Fibroblast of lung (primary cell): ENCODE measurements around the gene USP37. TPM values are rescaled to one million over a fixed set of nuclear protein-coding genes. Genes with fewer than 3 reads are reported as not detected.

Experiments used
- DNase-seq, 2 donors: peaks; one replicate each; pipeline versions ENCODE4 v3.0.0 to v3.0.0-alpha.2; 2010; ENCODE audit warnings: low read depth in 2 of 2
- H2AFZ ChIP-seq: 2 replicates; pipeline ENCODE4 v1.5.1; 2012; ENCODE audit warnings: low read length, control low read depth, inconsistent platforms
- H3K27ac ChIP-seq: 2 replicates; pipeline ENCODE4 v1.5.1; 2011; ENCODE audit warnings: low read length, control low read depth; ENCODE audit not compliant: insufficient read depth
- H3K27me3 ChIP-seq: 2 replicates; pipeline ENCODE4 v1.5.1; 2011; ENCODE audit warnings: mild to moderate bottlenecking, low read length; ENCODE audit not compliant: control insufficient read depth, insufficient read depth
- H3K36me3 ChIP-seq: 2 replicates; pipeline ENCODE4 v1.5.1; 2011; ENCODE audit warnings: low read length; ENCODE audit not compliant: control insufficient read depth, insufficient read depth
- H3K4me1 ChIP-seq: 2 replicates; pipeline ENCODE4 v1.5.1; 2011; ENCODE audit warnings: low read length; ENCODE audit not compliant: control insufficient read depth, insufficient read depth; ENCODE audit errors: extremely low read depth
- H3K4me2 ChIP-seq: 2 replicates; pipeline ENCODE4 v1.5.1; 2011; ENCODE audit warnings: low read length, control low read depth; ENCODE audit not compliant: insufficient read depth; ENCODE audit errors: extremely low read depth
- H3K4me3 ChIP-seq, 4 experiments: fragments of 200-600 bp in 1 of 4; sonication (generic) in 1 of 4; replicated peaks in 1 of 4; 2 replicates each; pipeline ENCODE4 v1.5.1; 2011 to 2016; ENCODE audit warnings: low read length in 4 of 4, low read depth in 3 of 4, mild to moderate bottlenecking in 3 of 4, control low read depth in 2 of 4, inconsistent platforms in 1 of 4, mixed read lengths in 1 of 4; ENCODE audit not compliant: insufficient read depth in 1 of 4; ENCODE audit errors: control extremely low read depth in 1 of 4
- H3K79me2 ChIP-seq: 2 replicates; pipeline ENCODE4 v1.5.1; 2012; ENCODE audit warnings: mild to moderate bottlenecking, low read length, inconsistent platforms; ENCODE audit not compliant: control insufficient read depth, insufficient read depth
- H3K9ac ChIP-seq: 2 replicates; pipeline ENCODE4 v1.5.1; 2011; ENCODE audit warnings: mild to moderate bottlenecking, low read length, control low read depth; ENCODE audit not compliant: insufficient read depth
- H3K9me3 ChIP-seq: 2 replicates; pipeline ENCODE4 v1.5.1; 2012; ENCODE audit warnings: low read depth, low read length; ENCODE audit not compliant: control insufficient read depth, insufficient read depth
- H4K20me1 ChIP-seq: 2 replicates; pipeline ENCODE4 v1.5.1; 2011; ENCODE audit warnings: low read length; ENCODE audit not compliant: control insufficient read depth, insufficient read depth; ENCODE audit errors: extremely low read depth
- CTCF ChIP-seq, 2 donors: IDR thresholded peaks in 1 of 2; conservative IDR thresholded peaks in 1 of 2; 1 replicate in 1 of 2; 2 replicates in 1 of 2; pipeline ENCODE4 v1.5.1; 2011 to 2012; ENCODE audit warnings: low read length in 2 of 2, control low read depth in 1 of 2, inconsistent platforms in 1 of 2, low read depth in 1 of 2, mild to moderate bottlenecking in 1 of 2
- EZH2 ChIP-seq: IDR thresholded peaks from 2 replicates; pipeline ENCODE4 v1.5.1; 2012; ENCODE audit warnings: low read length, control low read depth, mild to moderate bottlenecking; ENCODE audit errors: missing control alignments
- polyA plus RNA-seq, 2 donors: library from polyadenylated mRNA; depleted of rRNA in 1 of 2; stranded (reverse) in 1 of 2; unstranded in 1 of 2; fragments of >200 nt; gene quantifications; 2 replicates each; pipeline ENCODE4 v1.2.1, GENCODE V29; 2011 to 2012; ENCODE audit warnings: missing spikeins in 1 of 2
- total RNA-seq: library from RNA; depleted of rRNA; stranded (reverse); fragments of >200 nt; gene quantifications from 2 replicates; pipeline ENCODE4 v1.2.1, GENCODE V29; 2014

Gene USP37
- total and polyA plus RNA-seq, 2 donors (not counting 1 experiment from before 2014, with no cell fraction given): 4.6 to 8.3 TPM

- DNase-seq: no peak
- H3K9ac ChIP-seq: no peak overlapping the region
- no peaks in the 10 kb centered on the region for H3K27me3 ChIP-seq
- H4K20me1 ChIP-seq: no peaks in the 10 kb centered on the region
- H3K27ac ChIP-seq: no peak overlapping the region
- H3K9me3 ChIP-seq: no peaks in the 10 kb centered on the region
- H3K4me3 ChIP-seq: no peak overlapping the region
- H3K4me1 ChIP-seq: no peaks in the 10 kb centered on the region
- H3K4me2 ChIP-seq: no peak overlapping the region
- no peak overlapping the region for H2AFZ ChIP-seq
- no peaks in the 10 kb centered on the region for H3K79me2 ChIP-seq
- H3K36me3 ChIP-seq: peaks cover 3% of the 10 kb centered on the region
- TF ChIP-seq EZH2 (no peak), CTCF (conservative IDR thresholded peaks at IDR 0.05 in 1 of 2, IDR thresholded peaks at IDR 0.05 in 1 of 2; ENCODE audit: low read depth in 1 of 2, low read length in 2 of 2) (no peak)
These were observed 44.5 kb downstream of the USP37 start for GRCh38 chr2:218523651-218524050.

- Histone ChIP-seq H3K9me3 (no peaks in the 10 kb centered on the region), H3K4me1 (no peaks in the 10 kb centered on the region), H3K27ac (no peak overlapping the region), H3K9ac (no peak overlapping the region), H3K79me2 (no peaks in the 10 kb centered on the region), H2AFZ (no peak overlapping the region), H3K4me2 (no peak overlapping the region), H4K20me1 (no peaks in the 10 kb centered on the region), H3K27me3 (no peaks in the 10 kb centered on the region), H3K4me3 (no peak overlapping the region), H3K36me3 (no peaks in the 10 kb centered on the region)
- no peak for DNase-seq
- TF ChIP-seq CTCF (conservative IDR thresholded peaks at IDR 0.05 in 1 of 2, IDR thresholded peaks at IDR 0.05 in 1 of 2; ENCODE audit: low read depth in 1 of 2, low read length in 2 of 2): no peak
- no peak for TF ChIP-seq EZH2
These were observed 49.3 kb downstream of the USP37 start for GRCh38 chr2:218518876-218519275.

GRCh38 chr2:218517434-218518206, 50.5 kb downstream of the USP37 start:
- no peaks in the 10 kb centered on the region for H3K9me3 ChIP-seq
- no peak overlapping the region for H2AFZ ChIP-seq
- H3K36me3 ChIP-seq: no peaks in the 10 kb centered on the region
- TF ChIP-seq CTCF (conservative IDR thresholded peaks at IDR 0.05 in 1 of 2, IDR thresholded peaks at IDR 0.05 in 1 of 2; ENCODE audit: low read depth in 1 of 2, low read length in 2 of 2) (no peak), EZH2 (no peak)
- H3K27me3 ChIP-seq: no peaks in the 10 kb centered on the region
- DNase-seq: peak in 1 of 2 donors; percentile 17
- H3K4me2 ChIP-seq: no peak overlapping the region
- no peaks in the 10 kb centered on the region for H3K4me1 ChIP-seq
- H3K27ac ChIP-seq: no peak overlapping the region
- H4K20me1 ChIP-seq: no peaks in the 10 kb centered on the region
- H3K79me2 ChIP-seq: no peaks in the 10 kb centered on the region
- H3K9ac ChIP-seq: no peak overlapping the region
- H3K4me3 ChIP-seq: no peak overlapping the region
